Neutrophil (primary cell): Measurements from ENCODE around the gene CCL1.

ENCODE experiments used
- H3K27ac ChIP-seq: fragments of 200-600 bp; sonication (generic); 2 replicates; pipeline ENCODE4 v1.5.1; 2016; ENCODE audit warnings: mild to moderate bottlenecking, moderate library complexity
- H3K27me3 ChIP-seq: fragments of 200-600 bp; sonication (generic); 2 replicates; pipeline ENCODE4 v1.6.0; 2016; ENCODE audit warnings: mild to moderate bottlenecking
- H3K36me3 ChIP-seq: fragments of 200-600 bp; sonication (generic); 2 replicates; pipeline ENCODE4 v1.5.1; 2017
- H3K4me1 ChIP-seq, 2 experiments: fragments of 200-600 bp in 1 of 2; sonication (generic) in 1 of 2; 1 replicate in 1 of 2; 2 replicates in 1 of 2; pipeline versions ENCODE4 v1.5.1 to v1.6.1; 2013 to 2016; ENCODE audit warnings: low read depth in 1 of 2, low read length in 1 of 2, mild to moderate bottlenecking in 1 of 2, moderate library complexity in 1 of 2; ENCODE audit not compliant: control insufficient read depth in 1 of 2, insufficient read depth in 1 of 2
- H3K4me3 ChIP-seq, 2 experiments: fragments of 200-600 bp in 1 of 2; sonication (generic) in 1 of 2; 1 replicate in 1 of 2; 2 replicates in 1 of 2; pipeline ENCODE4 v1.5.1; 2013 to 2016; ENCODE audit warnings: low read depth in 1 of 2, low read length in 1 of 2, mild to moderate bottlenecking in 1 of 2, moderate library complexity in 1 of 2
- H3K9me3 ChIP-seq: fragments of 200-600 bp; sonication (generic); 2 replicates; pipeline ENCODE4 v1.5.1; 2016
- CTCF ChIP-seq: fragments of 200-600 bp; sonication (generic); IDR thresholded peaks from 2 replicates; pipeline ENCODE4 v1.5.1; 2016; ENCODE audit warnings: antibody characterized with exemption

Gene CCL1

DNA sequence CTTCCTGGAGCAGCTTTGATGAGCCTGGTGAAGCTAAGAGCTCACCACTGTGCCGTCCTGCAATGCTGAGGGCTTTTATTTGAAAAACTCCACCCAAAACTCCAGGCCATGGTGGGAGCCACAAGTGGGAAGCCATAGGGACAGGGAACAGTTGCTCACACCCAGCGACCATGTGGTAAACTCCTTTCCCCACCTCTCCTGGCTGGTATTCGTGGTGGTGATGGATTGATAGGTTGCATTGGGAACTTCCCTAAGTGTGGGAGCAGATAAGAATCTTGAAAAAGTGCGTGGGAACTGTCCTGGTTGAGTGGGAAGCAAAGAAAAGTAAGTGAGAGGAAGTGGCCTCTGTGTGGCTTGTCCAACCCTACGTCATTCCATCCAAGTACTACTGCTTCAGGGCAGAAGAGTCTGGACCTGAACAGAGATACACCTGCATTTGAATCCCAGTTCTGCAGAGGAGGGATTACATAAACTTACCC, at the start of gene CCL1:
Gene CCL1, minus strand, starts transcription at position 51 of the 479 bp plus-strand sequence. CDS start 72 bp downstream, outside the sequence.
- Histone ChIP-seq H3K4me1 (peaks cover 4 to 21% of the 10 kb centered on the region in 2 experiments), H3K4me3 (no peak within 1 kb of the TSS), H3K36me3 (no peaks in the 10 kb centered on the region), H3K27ac (no peak within 1 kb of the TSS), H3K9me3 (no peaks in the 10 kb centered on the region), H3K27me3 (no peaks in the 10 kb centered on the region)
- TF ChIP-seq CTCF: no peak

DNA sequence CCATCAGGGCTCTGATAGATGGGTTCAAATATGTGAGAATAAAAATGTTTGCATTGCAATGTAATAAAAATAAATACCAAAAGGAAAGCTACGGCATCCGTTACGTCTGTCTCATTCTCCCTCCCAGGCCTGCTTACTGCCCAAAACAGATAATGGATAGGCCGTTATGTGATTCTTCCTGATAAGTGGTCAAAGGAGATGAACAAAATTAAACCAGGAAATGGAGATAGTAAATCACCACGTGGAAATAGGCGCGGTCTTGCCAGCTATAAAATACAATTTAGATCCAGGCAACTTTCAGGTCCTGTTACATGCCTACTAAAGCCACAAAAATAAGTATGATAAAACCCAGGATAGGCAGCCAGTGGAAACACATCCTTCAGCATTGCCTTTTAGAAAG, 49.5 kb upstream of the CCL1 start:
- Histone ChIP-seq H3K27me3 (peaks cover 78% of the 10 kb centered on the region), H3K36me3 (no peaks in the 10 kb centered on the region), H3K4me3 (no peak overlapping the region), H3K27ac (no peak overlapping the region), H3K9me3 (no peaks in the 10 kb centered on the region), H3K4me1 (no peaks in the 10 kb centered on the region)
- no peak for TF ChIP-seq CTCF

GRCh38 chr17:34411646-34412421, 48.8 kb upstream of the CCL1 start:
- no peaks in the 10 kb centered on the region for H3K9me3 ChIP-seq
- H3K27me3 ChIP-seq: peaks cover 81% of the 10 kb centered on the region
- H3K4me3 ChIP-seq: no peak overlapping the region
- no peaks in the 10 kb centered on the region for H3K4me1 ChIP-seq
- no peak for TF ChIP-seq CTCF
- no peak overlapping the region for H3K27ac ChIP-seq
- no peaks in the 10 kb centered on the region for H3K36me3 ChIP-seq

GRCh38 chr17:34409352-34409751, 46.3 kb upstream of the CCL1 start:
- no peaks in the 10 kb centered on the region for H3K4me1 ChIP-seq
- no peak for TF ChIP-seq CTCF
- no peak overlapping the region for H3K4me3 ChIP-seq
- no peak overlapping the region for H3K27ac ChIP-seq
- peaks cover 70% of the 10 kb centered on the region for H3K27me3 ChIP-seq
- H3K9me3 ChIP-seq: no peaks in the 10 kb centered on the region
- no peaks in the 10 kb centered on the region for H3K36me3 ChIP-seq

DNA sequence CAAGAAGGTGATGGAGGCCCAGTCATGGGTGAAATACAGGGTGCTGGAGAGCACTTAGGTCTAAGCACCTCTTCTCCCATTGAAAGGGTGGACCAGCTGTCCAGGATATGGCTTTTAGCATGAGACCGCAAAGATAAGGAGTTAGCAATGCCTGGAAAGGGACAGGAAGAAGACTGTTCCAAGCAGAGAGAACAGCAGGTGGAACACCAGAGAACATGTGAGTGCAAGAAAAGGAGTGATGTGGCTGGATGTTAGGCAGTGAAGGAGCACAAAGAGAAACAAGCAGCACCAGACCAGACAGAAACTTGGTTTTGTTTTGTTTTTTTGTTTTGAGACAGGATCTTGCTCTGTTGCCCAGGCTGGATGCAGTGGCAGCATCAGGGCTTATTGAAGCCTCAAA, 45.4 kb upstream of the CCL1 start:
- peaks cover 62% of the 10 kb centered on the region for H3K27me3 ChIP-seq
- TF ChIP-seq CTCF: no peak
- peaks cover 1 to 5% of the 10 kb centered on the region in 2 experiments for H3K4me1 ChIP-seq
- no peak overlapping the region for H3K4me3 ChIP-seq
- H3K36me3 ChIP-seq: no peaks in the 10 kb centered on the region
- no peaks in the 10 kb centered on the region for H3K9me3 ChIP-seq
- no peak overlapping the region for H3K27ac ChIP-seq
